DND-41 (cell line): ENCODE data around the gene RUNX2.

Source experiments
- ATAC-seq: fragments of 200-7000 bp; cut with Tn5 transposase; 3 replicates; pipeline ENCODE4 v1.9.1; 2021; ENCODE audit warnings: low read depth; ENCODE audit not compliant: insufficient read depth
- DNase-seq: peaks from one replicate; pipeline ENCODE4 v3.0.0-alpha.2; 2020
- H2AFZ ChIP-seq: 2 replicates; pipeline ENCODE4 v1.6.0; 2012; ENCODE audit warnings: low read depth, low read length
- H3K27ac ChIP-seq: 2 replicates; pipeline ENCODE4 v1.5.1; 2012; ENCODE audit warnings: low read length, inconsistent platforms
- H3K27me3 ChIP-seq: fragments of 200-600 bp; sonication (generic); 2 replicates; pipeline ENCODE4 v1.6.0; 2012; ENCODE audit warnings: low read length, mild to moderate bottlenecking, inconsistent platforms; ENCODE audit not compliant: insufficient read depth, poor library complexity
- H3K36me3 ChIP-seq: 2 replicates; pipeline ENCODE4 v1.5.1; 2012; ENCODE audit warnings: low read length, inconsistent platforms; ENCODE audit not compliant: insufficient read depth
- H3K4me1 ChIP-seq: 2 replicates; pipeline ENCODE4 v1.5.1; 2012; ENCODE audit warnings: mild to moderate bottlenecking, low read length; ENCODE audit not compliant: insufficient read depth
- H3K4me2 ChIP-seq: 2 replicates; pipeline ENCODE4 v1.6.0; 2012; ENCODE audit warnings: mild to moderate bottlenecking, moderate library complexity, low read length, inconsistent platforms; ENCODE audit not compliant: insufficient read depth
- H3K4me3 ChIP-seq, 2 experiments: fragments of 200-600 bp in 1 of 2; shearing (Covaris generic) in 1 of 2; 2 replicates each; pipeline ENCODE4 v1.5.1; 2012 to 2016; ENCODE audit warnings: inconsistent platforms in 2 of 2, low read length in 2 of 2, mild to moderate bottlenecking in 2 of 2, low read depth in 1 of 2, moderate library complexity in 1 of 2
- H3K79me2 ChIP-seq: 2 replicates; pipeline ENCODE4 v1.6.0; 2012; ENCODE audit warnings: low read length, inconsistent platforms; ENCODE audit not compliant: insufficient read depth
- H3K9ac ChIP-seq: 2 replicates; pipeline ENCODE4 v1.6.0; 2012; ENCODE audit warnings: low read depth, mild to moderate bottlenecking, inconsistent platforms, low read length, moderate library complexity
- H3K9me3 ChIP-seq: 2 replicates; pipeline ENCODE4 v1.5.1; 2012; ENCODE audit warnings: low read length, moderate library complexity, mild to moderate bottlenecking, inconsistent platforms; ENCODE audit not compliant: insufficient read depth, severe bottlenecking
- H4K20me1 ChIP-seq: 2 replicates; pipeline ENCODE4 v1.6.0; 2012; ENCODE audit warnings: low read length; ENCODE audit not compliant: insufficient read depth
- EZH2 ChIP-seq: IDR thresholded peaks from 3 replicates; pipeline ENCODE4 v1.6.1; 2012; ENCODE audit warnings: borderline replicate concordance, low read depth, mild to moderate bottlenecking, moderate library complexity, low read length, inconsistent platforms; ENCODE audit not compliant: severe bottlenecking
- TF ChIP-seq, protein P1 (sequence below): IDR thresholded peaks from 2 replicates; pipeline ENCODE4 v1.5.1; 2012; ENCODE audit warnings: borderline replicate concordance, low read length, moderate library complexity, mild to moderate bottlenecking; ENCODE audit not compliant: poor library complexity, severe bottlenecking; ENCODE audit errors: extremely low read depth

Gene RUNX2

GRCh38 chr6:45480752-45481415, 152.8 kb downstream of the RUNX2 start:
- Histone ChIP-seq H4K20me1 (no peaks in the 10 kb centered on the region), H3K4me1 (peaks cover 35% of the 10 kb centered on the region), H3K27ac (peak overlapping the region; percentile 51; the same call in 1 of the 2 replicates), H3K9ac (no peak overlapping the region; the same call in 1 of the 2 replicates), H3K4me3 (no peak overlapping the region), H2AFZ (no peak overlapping the region), H3K36me3 (peaks cover 15% of the 10 kb centered on the region; the same call in 1 of the 2 replicates), H3K79me2 (no peaks in the 10 kb centered on the region), H3K9me3 (no peaks in the 10 kb centered on the region), H3K4me2 (no peak overlapping the region), H3K27me3 (no peaks in the 10 kb centered on the region)
- no peak for DNase-seq
- no peak for TF ChIP-seq EZH2
- TF ChIP-seq, protein P1, sequence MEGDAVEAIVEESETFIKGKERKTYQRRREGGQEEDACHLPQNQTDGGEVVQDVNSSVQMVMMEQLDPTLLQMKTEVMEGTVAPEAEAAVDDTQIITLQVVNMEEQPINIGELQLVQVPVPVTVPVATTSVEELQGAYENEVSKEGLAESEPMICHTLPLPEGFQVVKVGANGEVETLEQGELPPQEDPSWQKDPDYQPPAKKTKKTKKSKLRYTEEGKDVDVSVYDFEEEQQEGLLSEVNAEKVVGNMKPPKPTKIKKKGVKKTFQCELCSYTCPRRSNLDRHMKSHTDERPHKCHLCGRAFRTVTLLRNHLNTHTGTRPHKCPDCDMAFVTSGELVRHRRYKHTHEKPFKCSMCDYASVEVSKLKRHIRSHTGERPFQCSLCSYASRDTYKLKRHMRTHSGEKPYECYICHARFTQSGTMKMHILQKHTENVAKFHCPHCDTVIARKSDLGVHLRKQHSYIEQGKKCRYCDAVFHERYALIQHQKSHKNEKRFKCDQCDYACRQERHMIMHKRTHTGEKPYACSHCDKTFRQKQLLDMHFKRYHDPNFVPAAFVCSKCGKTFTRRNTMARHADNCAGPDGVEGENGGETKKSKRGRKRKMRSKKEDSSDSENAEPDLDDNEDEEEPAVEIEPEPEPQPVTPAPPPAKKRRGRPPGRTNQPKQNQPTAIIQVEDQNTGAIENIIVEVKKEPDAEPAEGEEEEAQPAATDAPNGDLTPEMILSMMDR = no peak
- ATAC-seq = no peak

GRCh38 chr6:45483021-45483420, 154.9 kb downstream of the RUNX2 start:
- no peak overlapping the region for H2AFZ ChIP-seq
- DNase-seq (no peak), ATAC-seq (no peak)
- no peak overlapping the region for H3K4me3 ChIP-seq
- TF ChIP-seq EZH2 = no peak
- TF ChIP-seq, protein P1 = no peak
- H3K9me3 ChIP-seq = no peaks in the 10 kb centered on the region
- no peaks in the 10 kb centered on the region for H3K27me3 ChIP-seq
- H3K9ac ChIP-seq = no peak overlapping the region
- H3K27ac ChIP-seq = no peak overlapping the region
- peaks cover 21% of the 10 kb centered on the region for H3K4me1 ChIP-seq
- no peaks in the 10 kb centered on the region for H3K79me2 ChIP-seq
- no peaks in the 10 kb centered on the region for H4K20me1 ChIP-seq
- peaks cover 15% of the 10 kb centered on the region; the same call in 1 of the 2 replicates for H3K36me3 ChIP-seq
- H3K4me2 ChIP-seq = no peak overlapping the region

- Histone ChIP-seq H3K9ac (no peak overlapping the region), H3K4me3 (no peak overlapping the region), H3K27ac (no peak overlapping the region), H3K36me3 (peaks cover 11% of the 10 kb centered on the region; the same call in 1 of the 2 replicates), H4K20me1 (no peaks in the 10 kb centered on the region), H3K27me3 (no peaks in the 10 kb centered on the region), H2AFZ (no peak overlapping the region), H3K4me2 (no peak overlapping the region), H3K4me1 (peaks cover 19% of the 10 kb centered on the region), H3K9me3 (no peaks in the 10 kb centered on the region), H3K79me2 (no peaks in the 10 kb centered on the region)
- no peak for DNase-seq
- TF ChIP-seq, protein P1 = no peak
- no peak for TF ChIP-seq EZH2
- no peak for ATAC-seq
These were observed 155.4 kb downstream of the RUNX2 start for GRCh38 chr6:45483501-45483900.
